WI38 (cell line): ENCODE measurements around the gene LCP2.

Experiments
- H3K4me3 ChIP-seq: 2 replicates; pipeline ENCODE4 v1.5.1; 2011; ENCODE audit warnings: low read depth, mild to moderate bottlenecking, control low read depth, low read length
- TF ChIP-seq, protein P1 (sequence below): IDR thresholded peaks from 2 replicates; pipeline ENCODE4 v1.5.1; 2012; ENCODE audit warnings: low read depth, mild to moderate bottlenecking, control low read depth, low read length

The LCP2 gene

GRCh38 chr5:170201311-170201710 lies 96.3 kb downstream of the LCP2 start:
- TF ChIP-seq, protein P1, sequence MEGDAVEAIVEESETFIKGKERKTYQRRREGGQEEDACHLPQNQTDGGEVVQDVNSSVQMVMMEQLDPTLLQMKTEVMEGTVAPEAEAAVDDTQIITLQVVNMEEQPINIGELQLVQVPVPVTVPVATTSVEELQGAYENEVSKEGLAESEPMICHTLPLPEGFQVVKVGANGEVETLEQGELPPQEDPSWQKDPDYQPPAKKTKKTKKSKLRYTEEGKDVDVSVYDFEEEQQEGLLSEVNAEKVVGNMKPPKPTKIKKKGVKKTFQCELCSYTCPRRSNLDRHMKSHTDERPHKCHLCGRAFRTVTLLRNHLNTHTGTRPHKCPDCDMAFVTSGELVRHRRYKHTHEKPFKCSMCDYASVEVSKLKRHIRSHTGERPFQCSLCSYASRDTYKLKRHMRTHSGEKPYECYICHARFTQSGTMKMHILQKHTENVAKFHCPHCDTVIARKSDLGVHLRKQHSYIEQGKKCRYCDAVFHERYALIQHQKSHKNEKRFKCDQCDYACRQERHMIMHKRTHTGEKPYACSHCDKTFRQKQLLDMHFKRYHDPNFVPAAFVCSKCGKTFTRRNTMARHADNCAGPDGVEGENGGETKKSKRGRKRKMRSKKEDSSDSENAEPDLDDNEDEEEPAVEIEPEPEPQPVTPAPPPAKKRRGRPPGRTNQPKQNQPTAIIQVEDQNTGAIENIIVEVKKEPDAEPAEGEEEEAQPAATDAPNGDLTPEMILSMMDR = no peak
- H3K4me3 ChIP-seq = no peak overlapping the region

- H3K4me3 ChIP-seq = no peak overlapping the region
- TF ChIP-seq, protein P1 = no peak
These were observed 96.7 kb downstream of the LCP2 start for GRCh38 chr5:170200876-170201275.
